Measurements from ENCODE around the gene XXYLT1. TPM values are rescaled to one million over a fixed set of nuclear protein-coding genes. Genes with fewer than 3 reads are reported as not detected.

The XXYLT1 gene
- total RNA-seq, 2 experiments from 2014 or later: 3.1 to 3.7 TPM

DNA sequence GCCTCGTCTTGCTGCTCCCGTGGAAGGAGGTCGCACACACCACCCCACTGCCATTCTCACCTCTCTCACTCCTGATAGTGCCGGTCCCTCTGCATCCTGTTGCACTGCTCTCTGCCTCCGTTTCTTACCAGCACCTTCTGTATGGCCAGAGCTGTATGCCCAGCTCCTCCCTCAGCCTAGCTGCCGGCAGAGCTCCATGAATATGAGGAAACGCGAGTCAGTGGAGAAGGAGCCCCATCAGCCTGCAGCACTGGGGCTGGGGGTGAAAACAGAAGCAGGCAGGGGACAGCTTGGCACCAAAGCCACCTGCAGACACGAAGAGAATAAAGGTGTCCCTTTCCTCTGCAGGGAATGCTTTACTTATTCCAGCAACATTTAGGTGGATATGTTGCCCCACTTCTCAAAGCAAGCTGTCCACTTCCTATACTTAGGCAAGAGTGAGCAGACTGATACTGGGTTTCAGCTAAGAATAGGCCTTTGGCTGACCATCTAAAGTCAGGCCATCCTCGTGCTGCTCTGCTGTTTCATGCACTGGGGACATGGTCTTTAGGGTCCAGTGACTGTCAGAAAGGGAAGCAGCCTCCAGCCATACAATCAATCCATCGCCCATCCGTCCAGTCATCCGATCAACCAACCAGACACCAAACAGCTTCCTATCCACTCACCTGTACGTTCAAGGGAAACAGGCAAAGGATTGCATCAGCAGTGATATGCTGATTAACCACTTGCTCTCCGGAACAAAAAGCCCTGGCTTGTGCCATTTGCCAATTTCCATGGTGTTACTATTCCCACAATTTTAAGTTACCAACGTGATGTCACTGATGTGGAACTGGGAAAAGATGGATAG is 222.7 kb downstream of the XXYLT1 start:
- no peaks in the 10 kb centered on the region for H3K9me3 ChIP-seq (ENCODE audit: control insufficient read depth in 1 of 2, insufficient read depth in 1 of 2, low read length in 2 of 2)
- Mint-ChIP-seq H3K9me3 (no peaks in the 10 kb centered on the region), H3K27me3 (no peaks in the 10 kb centered on the region), H3K4me1 (ENCODE audit: low read depth) (no peaks in the 10 kb centered on the region), H3K36me3 (ENCODE audit: low read depth) (no peaks in the 10 kb centered on the region), H3K27ac (no peak overlapping the region), H3K4me3 (no peak overlapping the region)
- no peak overlapping the region for H3K27ac ChIP-seq (ENCODE audit: low read depth in 1 of 2, low read length in 2 of 2)
- no peaks in the 10 kb centered on the region for H3K27me3 ChIP-seq (ENCODE audit: control insufficient read depth in 1 of 2, insufficient read depth in 2 of 2, low read length in 2 of 2)
- TF ChIP-seq, protein P1, sequence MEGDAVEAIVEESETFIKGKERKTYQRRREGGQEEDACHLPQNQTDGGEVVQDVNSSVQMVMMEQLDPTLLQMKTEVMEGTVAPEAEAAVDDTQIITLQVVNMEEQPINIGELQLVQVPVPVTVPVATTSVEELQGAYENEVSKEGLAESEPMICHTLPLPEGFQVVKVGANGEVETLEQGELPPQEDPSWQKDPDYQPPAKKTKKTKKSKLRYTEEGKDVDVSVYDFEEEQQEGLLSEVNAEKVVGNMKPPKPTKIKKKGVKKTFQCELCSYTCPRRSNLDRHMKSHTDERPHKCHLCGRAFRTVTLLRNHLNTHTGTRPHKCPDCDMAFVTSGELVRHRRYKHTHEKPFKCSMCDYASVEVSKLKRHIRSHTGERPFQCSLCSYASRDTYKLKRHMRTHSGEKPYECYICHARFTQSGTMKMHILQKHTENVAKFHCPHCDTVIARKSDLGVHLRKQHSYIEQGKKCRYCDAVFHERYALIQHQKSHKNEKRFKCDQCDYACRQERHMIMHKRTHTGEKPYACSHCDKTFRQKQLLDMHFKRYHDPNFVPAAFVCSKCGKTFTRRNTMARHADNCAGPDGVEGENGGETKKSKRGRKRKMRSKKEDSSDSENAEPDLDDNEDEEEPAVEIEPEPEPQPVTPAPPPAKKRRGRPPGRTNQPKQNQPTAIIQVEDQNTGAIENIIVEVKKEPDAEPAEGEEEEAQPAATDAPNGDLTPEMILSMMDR (IDR thresholded peaks at IDR 0.05): no peak
- ChIA-PET POLR2A (no interaction called here), CTCF (no interaction called here)
- H3K4me1 ChIP-seq (ENCODE audit: insufficient read depth, low read length): no peaks in the 10 kb centered on the region
- H3K36me3 ChIP-seq (ENCODE audit: insufficient read depth, low read length): no peaks in the 10 kb centered on the region
- intact Hi-C loops (cut with DNase I, micrococcal nuclease): loop anchor here in 1 of 2 experiments (10.0 kb wide), 1 partner anchor 223 kb away; no protein-coding TSS in a partner anchor
- no peak for ATAC-seq (ENCODE audit: poor library complexity)
- DNase-seq: no peak
- H3K4me3 ChIP-seq (ENCODE audit: low read length): no peak overlapping the region

DNA sequence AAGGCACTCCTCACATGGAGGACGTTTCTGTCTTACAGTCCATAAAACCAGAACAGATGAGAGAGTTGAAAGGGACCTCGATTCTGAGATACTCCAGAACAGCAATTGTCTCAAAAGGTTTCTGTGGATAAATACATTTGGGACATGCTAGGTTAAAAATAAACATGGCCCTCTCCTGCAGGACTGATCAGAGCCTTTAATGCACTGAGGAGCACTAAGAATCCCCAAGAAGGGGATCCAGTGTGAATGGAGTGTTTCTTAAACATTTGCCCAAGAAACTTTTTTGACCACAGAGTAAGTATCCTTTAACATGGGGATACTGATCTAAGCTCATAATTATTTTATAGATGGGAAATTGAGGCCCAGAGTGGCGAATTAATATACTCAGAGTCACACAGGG is 223.4 kb downstream of the XXYLT1 start:
- ATAC-seq (ENCODE audit: poor library complexity) (no peak), DNase-seq (no peak)
- H3K9me3 ChIP-seq (ENCODE audit: control insufficient read depth in 1 of 2, insufficient read depth in 1 of 2, low read length in 2 of 2): no peaks in the 10 kb centered on the region
- POLR2A ChIA-PET: no interaction called here
- no peaks in the 10 kb centered on the region for H3K27me3 ChIP-seq (ENCODE audit: control insufficient read depth in 1 of 2, insufficient read depth in 2 of 2, low read length in 2 of 2)
- H3K9me3 Mint-ChIP-seq: no peaks in the 10 kb centered on the region
- H3K4me1 ChIP-seq (ENCODE audit: insufficient read depth, low read length): no peaks in the 10 kb centered on the region
- H3K4me3 Mint-ChIP-seq: no peak overlapping the region
- no peaks in the 10 kb centered on the region for H3K36me3 Mint-ChIP-seq (ENCODE audit: low read depth)
- H3K27ac ChIP-seq (ENCODE audit: low read depth in 1 of 2, low read length in 2 of 2): no peak overlapping the region
- no peak overlapping the region for H3K4me3 ChIP-seq (ENCODE audit: low read length)
- H3K4me1 Mint-ChIP-seq (ENCODE audit: low read depth): no peaks in the 10 kb centered on the region
- no peak overlapping the region for H3K27ac Mint-ChIP-seq
- TF ChIP-seq, protein P1 (IDR thresholded peaks at IDR 0.05): no peak
- no peaks in the 10 kb centered on the region for H3K36me3 ChIP-seq (ENCODE audit: insufficient read depth, low read length)
- intact Hi-C loops (cut with DNase I, micrococcal nuclease): loop anchor here in 1 of 2 experiments (10.0 kb wide), 1 partner anchor 223 kb away; no protein-coding TSS in a partner anchor
- no peaks in the 10 kb centered on the region for H3K27me3 Mint-ChIP-seq
- CTCF ChIA-PET: no interaction called here

DNA sequence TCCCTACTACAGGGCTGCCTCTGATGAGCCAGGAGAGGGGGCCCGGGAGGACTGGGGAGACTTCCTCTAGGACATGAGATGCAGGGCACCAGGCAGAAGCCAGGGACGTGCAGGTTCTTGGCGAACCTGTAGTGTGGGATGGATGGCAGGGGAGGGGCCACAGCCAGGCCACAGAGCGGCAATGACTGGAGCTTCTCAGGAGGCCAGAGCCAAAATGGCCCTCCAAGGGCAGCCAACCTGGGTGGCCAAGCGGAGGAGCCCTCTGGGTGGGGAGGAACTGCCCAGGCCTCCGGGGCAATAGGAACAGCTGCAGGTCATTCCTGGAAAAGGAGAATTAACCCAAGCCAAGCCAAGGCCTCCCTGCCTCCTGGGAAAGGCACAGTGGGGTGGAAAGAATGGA is 224.5 kb downstream of the XXYLT1 start:
- CTCF ChIA-PET: no interaction called here

More for the DNA sequence above, 224.5 kb downstream of the XXYLT1 start:
- Mint-ChIP-seq H3K9me3 (no peaks in the 10 kb centered on the region), H3K4me3 (no peak overlapping the region), H3K27ac (no peak overlapping the region), H3K27me3 (no peaks in the 10 kb centered on the region), H3K36me3 (ENCODE audit: low read depth) (no peaks in the 10 kb centered on the region), H3K4me1 (ENCODE audit: low read depth) (no peaks in the 10 kb centered on the region)
- POLR2A ChIA-PET: no interaction called here
- TF ChIP-seq, protein P1 (IDR thresholded peaks at IDR 0.05): no peak
- DNase-seq: no peak
- Histone ChIP-seq H3K27ac (ENCODE audit: low read depth in 1 of 2, low read length in 2 of 2) (no peak overlapping the region), H3K36me3 (ENCODE audit: insufficient read depth, low read length) (no peaks in the 10 kb centered on the region), H3K4me1 (ENCODE audit: insufficient read depth, low read length) (no peaks in the 10 kb centered on the region), H3K27me3 (ENCODE audit: control insufficient read depth in 1 of 2, insufficient read depth in 2 of 2, low read length in 2 of 2) (no peaks in the 10 kb centered on the region), H3K9me3 (ENCODE audit: control insufficient read depth in 1 of 2, insufficient read depth in 1 of 2, low read length in 2 of 2) (no peaks in the 10 kb centered on the region), H3K4me3 (ENCODE audit: low read length) (no peak overlapping the region)
- no peak for ATAC-seq (ENCODE audit: poor library complexity)
- intact Hi-C loops (cut with DNase I, micrococcal nuclease): loop anchor here in 1 of 2 experiments (10.0 kb wide), 1 partner anchor 222 kb away; no protein-coding TSS in a partner anchor
